ENCODE data around the gene EPHA2.

The EPHA2 gene

DNA sequence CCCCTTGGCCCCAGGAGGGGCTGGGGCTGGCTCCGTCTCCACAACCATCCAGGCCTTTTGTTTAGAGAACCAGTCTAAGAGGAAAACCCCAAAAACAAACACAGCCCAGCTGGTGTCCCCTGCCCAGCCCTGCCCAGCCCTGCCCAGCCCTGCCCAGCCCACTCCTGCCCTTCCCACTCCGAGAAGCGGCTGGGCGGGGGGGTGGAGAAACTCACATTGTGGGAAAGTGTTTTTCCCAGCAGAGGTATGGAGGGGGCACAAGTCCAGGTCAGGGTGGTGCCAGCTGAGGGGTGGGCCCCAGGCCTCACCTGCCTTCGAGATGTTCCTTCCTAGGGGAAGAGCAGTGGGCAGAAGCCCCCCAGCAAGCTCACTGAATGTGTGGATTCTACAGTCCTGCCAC, 72.4 kb downstream of the EPHA2 start:
- no peak overlapping the region for H3K27ac ChIP-seq (ENCODE audit: low read depth, low read length)
- no peaks in the 10 kb centered on the region for H3K9me3 ChIP-seq (ENCODE audit: control insufficient read depth, insufficient read depth, low read depth, low read length)
- no peak overlapping the region for H3K4me3 ChIP-seq (ENCODE audit: low read depth, low read length)
- no peak overlapping the region for H3K9ac ChIP-seq (ENCODE audit: low read length)
- H3K4me1 ChIP-seq (ENCODE audit: control insufficient read depth, insufficient read depth, low read length) = peaks cover 14% of the 10 kb centered on the region
- H3K27me3 ChIP-seq (ENCODE audit: control insufficient read depth, insufficient read depth, low read length) = no peaks in the 10 kb centered on the region
- H3K36me3 ChIP-seq (ENCODE audit: control insufficient read depth, insufficient read depth, low read length) = no peaks in the 10 kb centered on the region

DNA sequence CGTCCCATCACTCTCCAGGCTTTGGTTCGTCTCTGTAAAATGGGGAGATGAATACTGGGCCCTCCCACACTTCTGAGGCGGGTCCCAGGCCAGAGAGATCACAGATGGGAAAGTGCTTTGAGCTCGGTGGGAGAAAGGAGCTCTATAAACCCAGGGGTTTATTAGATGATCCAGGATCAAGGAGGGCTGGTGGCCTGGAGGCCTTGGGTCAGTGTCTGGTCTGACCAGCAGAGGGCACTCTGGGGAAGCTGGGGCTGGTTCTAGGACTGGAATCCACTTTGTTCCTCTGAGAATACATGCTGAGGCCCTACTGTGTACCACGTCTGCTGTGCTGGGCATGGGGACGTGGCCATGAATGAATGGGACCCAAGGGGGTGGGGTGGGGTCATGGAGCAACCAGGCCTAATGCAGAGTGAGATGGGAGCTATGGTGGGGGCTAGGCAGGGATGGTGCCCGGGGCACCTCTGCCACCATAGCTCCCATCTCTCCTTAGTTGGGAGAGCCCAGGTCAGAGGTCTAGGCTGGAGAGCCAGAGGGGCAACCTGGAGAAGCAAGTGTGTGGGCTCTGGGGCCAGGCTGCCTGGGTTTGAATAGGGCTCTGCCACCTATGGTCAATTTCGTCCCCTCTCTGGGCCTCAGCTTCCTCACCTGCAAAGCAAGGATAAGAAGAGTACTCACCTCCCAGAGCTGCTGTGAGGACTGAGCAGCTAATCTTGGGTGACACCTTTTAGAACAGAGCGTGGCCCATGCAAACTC, 73.4 kb downstream of the EPHA2 start:
- Histone ChIP-seq H3K27ac (ENCODE audit: low read depth, low read length) (no peak overlapping the region), H3K9ac (ENCODE audit: low read length) (no peak overlapping the region), H3K4me3 (ENCODE audit: low read depth, low read length) (no peak overlapping the region), H3K4me1 (ENCODE audit: control insufficient read depth, insufficient read depth, low read length) (peaks cover 7% of the 10 kb centered on the region), H3K9me3 (ENCODE audit: control insufficient read depth, insufficient read depth, low read depth, low read length) (no peaks in the 10 kb centered on the region), H3K36me3 (ENCODE audit: control insufficient read depth, insufficient read depth, low read length) (no peaks in the 10 kb centered on the region), H3K27me3 (ENCODE audit: control insufficient read depth, insufficient read depth, low read length) (0 out of 2 replicates have a peak, but pooled peaks cover under 1% of the 10 kb centered on the region)

DNA sequence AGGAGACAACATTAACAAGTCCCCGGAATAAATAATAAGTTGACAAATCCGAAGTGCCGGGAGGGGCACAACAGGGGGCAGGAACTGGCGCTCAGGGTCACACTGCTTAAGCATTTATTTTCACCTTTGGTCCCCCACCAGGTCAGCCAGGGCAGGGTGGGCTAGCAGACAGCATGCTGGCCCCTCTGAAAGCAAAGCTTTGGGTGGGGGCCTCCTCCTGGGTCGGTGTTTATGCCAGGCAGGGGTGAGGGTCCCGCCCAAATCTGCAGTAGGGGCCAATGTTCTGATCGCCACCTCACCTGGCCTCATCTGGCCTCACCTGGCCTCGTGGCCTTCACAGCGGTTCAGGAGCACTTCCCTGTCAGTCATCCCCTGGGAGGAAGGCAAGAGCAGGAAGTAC, 74.2 kb downstream of the EPHA2 start:
- Histone ChIP-seq H3K27ac (ENCODE audit: low read depth, low read length) (no peak overlapping the region), H3K9ac (ENCODE audit: low read length) (no peak overlapping the region), H3K27me3 (ENCODE audit: control insufficient read depth, insufficient read depth, low read length) (peaks cover 8% of the 10 kb centered on the region; the same call in 1 of the 2 replicates), H3K4me1 (ENCODE audit: control insufficient read depth, insufficient read depth, low read length) (peaks cover 7% of the 10 kb centered on the region), H3K9me3 (ENCODE audit: control insufficient read depth, insufficient read depth, low read depth, low read length) (no peaks in the 10 kb centered on the region), H3K4me3 (ENCODE audit: low read depth, low read length) (no peak overlapping the region), H3K36me3 (ENCODE audit: control insufficient read depth, insufficient read depth, low read length) (no peaks in the 10 kb centered on the region)

DNA sequence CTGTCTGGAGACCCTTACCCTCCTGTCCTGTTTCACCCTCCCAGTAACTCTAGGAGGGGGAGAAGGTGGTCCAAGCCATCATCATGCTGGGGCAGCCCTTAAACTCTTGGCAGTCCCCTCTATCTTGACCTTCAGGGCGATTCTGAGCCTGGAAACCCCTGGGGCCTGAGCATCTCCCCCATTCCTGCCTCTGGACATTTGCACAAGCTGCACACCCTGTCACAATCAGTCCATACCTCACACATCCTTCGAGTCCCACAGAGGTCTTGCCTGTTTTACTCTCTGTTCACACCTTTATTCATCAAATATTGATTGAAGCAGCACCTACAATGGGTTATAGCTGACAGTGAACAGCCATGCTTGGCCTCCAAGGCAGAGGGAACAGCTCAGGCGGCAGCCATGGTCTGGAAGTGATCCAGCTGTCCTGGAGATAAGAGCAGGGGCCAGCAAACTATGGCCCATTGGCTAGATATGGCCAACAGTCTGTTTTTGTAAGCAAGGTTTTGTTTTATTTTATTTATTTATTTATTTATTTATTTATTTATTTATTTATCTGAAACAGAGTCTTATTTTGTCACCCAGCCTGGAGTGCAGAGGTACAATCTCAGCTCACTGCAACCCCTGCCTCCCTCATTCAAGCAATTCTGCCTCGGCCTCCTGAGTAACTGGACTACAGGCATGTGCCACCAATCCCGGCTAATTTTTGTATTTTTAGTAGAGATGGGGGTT, 75.3 kb downstream of the EPHA2 start:
- no peak overlapping the region for H3K4me3 ChIP-seq (ENCODE audit: low read depth, low read length)
- H3K9ac ChIP-seq (ENCODE audit: low read length) = no peak overlapping the region
- no peak overlapping the region for H3K27ac ChIP-seq (ENCODE audit: low read depth, low read length)
- H3K9me3 ChIP-seq (ENCODE audit: control insufficient read depth, insufficient read depth, low read depth, low read length) = no peaks in the 10 kb centered on the region
- peaks cover 7% of the 10 kb centered on the region for H3K4me1 ChIP-seq (ENCODE audit: control insufficient read depth, insufficient read depth, low read length)
- H3K36me3 ChIP-seq (ENCODE audit: control insufficient read depth, insufficient read depth, low read length) = no peaks in the 10 kb centered on the region
- peaks cover 19% of the 10 kb centered on the region for H3K27me3 ChIP-seq (ENCODE audit: control insufficient read depth, insufficient read depth, low read length)

DNA sequence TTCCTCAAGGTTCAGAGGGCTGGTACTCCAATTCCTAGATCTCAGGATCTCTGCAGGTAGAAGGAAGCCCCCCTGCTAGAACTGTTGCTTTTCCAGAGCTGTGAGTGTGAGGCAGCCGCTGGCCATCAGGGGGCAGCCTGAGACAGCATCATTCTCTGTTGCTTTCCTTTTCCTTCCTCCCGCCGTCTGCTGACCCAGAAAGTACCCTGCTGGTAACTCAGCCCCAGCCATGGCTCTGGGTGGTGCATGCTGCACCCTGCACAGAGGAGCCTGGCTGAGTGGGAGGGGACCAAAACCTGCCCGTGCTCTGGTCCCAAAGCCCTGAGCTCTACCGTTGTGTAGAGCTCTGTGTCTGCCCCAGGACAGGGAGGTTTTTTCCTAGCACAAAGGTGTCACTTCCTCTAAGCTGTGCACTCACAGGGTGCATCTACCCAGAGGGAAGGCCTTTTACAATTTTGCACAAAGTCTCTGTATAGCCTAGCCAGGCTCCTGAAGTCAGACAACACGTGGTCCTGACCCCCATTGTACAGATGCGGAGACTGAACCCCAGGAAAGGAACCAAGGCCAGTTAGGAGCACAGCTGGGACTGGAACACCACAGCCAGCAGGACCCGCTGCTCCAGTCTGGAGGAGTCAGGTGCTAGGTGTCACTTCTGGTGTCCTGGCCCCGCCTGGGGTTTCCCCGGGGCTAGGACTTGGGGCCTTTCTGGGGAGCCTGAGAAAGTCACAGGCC, 76.8 kb downstream of the EPHA2 start:
- no peak overlapping the region for H3K27ac ChIP-seq (ENCODE audit: low read depth, low read length)
- H3K4me1 ChIP-seq (ENCODE audit: control insufficient read depth, insufficient read depth, low read length) = peaks cover 9% of the 10 kb centered on the region
- no peak overlapping the region for H3K9ac ChIP-seq (ENCODE audit: low read length)
- no peak overlapping the region for H3K4me3 ChIP-seq (ENCODE audit: low read depth, low read length)
- H3K36me3 ChIP-seq (ENCODE audit: control insufficient read depth, insufficient read depth, low read length) = no peaks in the 10 kb centered on the region
- no peaks in the 10 kb centered on the region for H3K9me3 ChIP-seq (ENCODE audit: control insufficient read depth, insufficient read depth, low read depth, low read length)
- peaks cover 32% of the 10 kb centered on the region for H3K27me3 ChIP-seq (ENCODE audit: control insufficient read depth, insufficient read depth, low read length)

DNA sequence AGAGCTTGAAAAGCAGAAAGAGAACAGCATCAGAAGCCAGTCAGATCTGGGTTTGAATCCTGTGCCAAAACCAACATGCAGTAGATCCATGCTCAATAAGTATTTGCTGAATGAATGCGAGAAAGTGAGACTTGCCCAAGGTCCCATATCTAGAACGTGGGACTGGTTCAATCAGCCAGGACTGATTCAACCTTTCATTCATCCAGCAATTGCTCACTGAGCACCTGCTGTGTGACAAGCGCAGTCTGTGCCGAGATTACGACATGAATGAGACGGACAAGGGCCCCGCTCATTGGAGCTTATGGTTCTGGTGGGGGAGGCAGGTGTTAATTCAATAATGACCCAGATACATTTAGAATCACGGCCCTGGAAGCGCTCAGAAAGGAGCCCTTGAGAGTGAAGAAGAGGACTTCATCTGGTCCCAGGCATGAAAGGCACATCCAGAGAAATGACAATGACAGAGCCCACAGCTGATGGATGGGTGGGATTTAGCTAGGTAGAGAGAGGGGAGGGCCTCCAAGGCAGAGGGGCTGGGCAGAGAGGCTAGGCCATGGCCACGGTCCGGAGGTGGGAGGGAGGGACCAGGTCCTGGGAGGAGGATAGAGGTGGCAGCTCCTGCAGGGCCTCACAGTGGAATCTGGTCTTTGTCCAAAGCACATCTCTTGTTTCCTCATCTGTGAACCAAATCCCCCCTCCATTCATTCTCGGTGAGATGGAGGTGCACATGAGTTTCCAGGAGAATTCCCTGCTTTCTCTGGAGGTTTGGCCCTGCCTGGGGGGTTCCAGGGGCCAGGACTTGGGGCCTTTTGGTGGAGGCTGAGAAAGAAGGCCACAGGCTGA, 78.2 kb downstream of the EPHA2 start:
- Histone ChIP-seq H3K4me1 (ENCODE audit: control insufficient read depth, insufficient read depth, low read length) (peaks cover 11% of the 10 kb centered on the region), H3K27me3 (ENCODE audit: control insufficient read depth, insufficient read depth, low read length) (peaks cover 43% of the 10 kb centered on the region), H3K36me3 (ENCODE audit: control insufficient read depth, insufficient read depth, low read length) (no peaks in the 10 kb centered on the region), H3K9ac (ENCODE audit: low read length) (no peak overlapping the region), H3K9me3 (ENCODE audit: control insufficient read depth, insufficient read depth, low read depth, low read length) (no peaks in the 10 kb centered on the region), H3K4me3 (ENCODE audit: low read depth, low read length) (no peak overlapping the region), H3K27ac (ENCODE audit: low read depth, low read length) (no peak overlapping the region)

DNA sequence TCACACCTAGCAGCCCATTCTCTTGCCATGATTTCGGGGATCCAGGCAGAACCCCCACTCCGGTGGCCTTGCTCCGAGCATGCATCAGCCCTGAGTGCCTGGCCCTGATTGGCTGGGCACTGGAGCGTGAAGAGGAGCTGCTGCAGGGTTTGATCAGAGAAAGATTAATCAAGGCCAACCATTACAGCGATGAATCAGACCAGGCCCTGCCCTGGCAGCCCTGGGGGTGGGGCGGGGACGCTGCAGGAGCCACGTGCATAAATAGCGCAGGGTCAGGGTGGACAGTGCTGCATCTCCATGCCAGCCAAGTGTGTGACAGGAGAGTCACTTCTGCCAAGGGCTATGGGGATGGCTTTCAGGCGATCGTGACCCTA, 79.0 kb downstream of the EPHA2 start:
- no peak overlapping the region for H3K9ac ChIP-seq (ENCODE audit: low read length)
- peaks cover 51% of the 10 kb centered on the region for H3K27me3 ChIP-seq (ENCODE audit: control insufficient read depth, insufficient read depth, low read length)
- no peaks in the 10 kb centered on the region for H3K36me3 ChIP-seq (ENCODE audit: control insufficient read depth, insufficient read depth, low read length)
- H3K4me1 ChIP-seq (ENCODE audit: control insufficient read depth, insufficient read depth, low read length) = peaks cover 11% of the 10 kb centered on the region
- H3K9me3 ChIP-seq (ENCODE audit: control insufficient read depth, insufficient read depth, low read depth, low read length) = no peaks in the 10 kb centered on the region
- H3K27ac ChIP-seq (ENCODE audit: low read depth, low read length) = no peak overlapping the region
- H3K4me3 ChIP-seq (ENCODE audit: low read depth, low read length) = no peak overlapping the region

DNA sequence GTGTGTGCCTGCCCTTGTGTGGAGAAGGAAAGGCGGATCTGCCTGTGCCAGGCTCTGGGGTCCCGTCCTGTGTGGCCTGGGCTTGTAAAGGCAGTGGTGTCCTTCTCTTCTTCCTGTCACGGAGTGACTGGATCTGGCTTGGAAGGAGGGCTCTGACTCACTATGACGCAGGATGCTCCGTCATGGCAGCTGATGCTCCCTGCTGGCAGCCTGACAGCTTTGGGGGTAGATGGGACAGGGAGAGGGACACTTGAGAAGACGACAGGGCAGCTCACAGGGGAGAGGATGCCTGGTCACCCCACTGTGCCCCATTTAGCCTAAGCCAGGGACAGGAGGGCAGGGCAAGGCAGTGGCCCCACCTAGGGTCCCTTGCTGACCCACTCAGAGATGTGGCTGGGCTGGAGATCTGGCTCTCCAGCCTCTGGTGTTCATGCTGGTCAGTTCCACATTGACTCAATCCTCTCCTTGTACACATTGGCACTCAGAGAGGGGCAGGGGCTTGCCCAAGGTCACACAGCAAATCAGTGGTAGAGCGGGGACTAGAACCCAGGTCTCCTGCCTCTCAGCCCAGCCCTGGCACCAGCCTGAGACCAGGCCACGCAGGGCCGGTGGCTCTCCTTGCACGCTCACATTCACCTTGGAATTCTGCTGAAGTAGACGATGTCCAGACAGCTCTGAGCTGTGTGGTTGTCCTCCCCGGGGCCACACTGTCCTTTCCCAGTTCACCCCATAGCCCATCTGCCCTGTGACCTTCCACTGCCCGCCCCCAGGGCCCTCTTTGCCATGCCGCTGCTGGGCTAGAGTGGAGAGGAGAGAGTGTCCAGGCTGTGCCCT, 79.6 kb downstream of the EPHA2 start:
- Histone ChIP-seq H3K4me1 (ENCODE audit: control insufficient read depth, insufficient read depth, low read length) (peaks cover 11% of the 10 kb centered on the region), H3K36me3 (ENCODE audit: control insufficient read depth, insufficient read depth, low read length) (no peaks in the 10 kb centered on the region), H3K9me3 (ENCODE audit: control insufficient read depth, insufficient read depth, low read depth, low read length) (no peaks in the 10 kb centered on the region), H3K9ac (ENCODE audit: low read length) (no peak overlapping the region), H3K27me3 (ENCODE audit: control insufficient read depth, insufficient read depth, low read length) (peaks cover 57% of the 10 kb centered on the region), H3K27ac (ENCODE audit: low read depth, low read length) (no peak overlapping the region), H3K4me3 (ENCODE audit: low read depth, low read length) (no peak overlapping the region)

DNA sequence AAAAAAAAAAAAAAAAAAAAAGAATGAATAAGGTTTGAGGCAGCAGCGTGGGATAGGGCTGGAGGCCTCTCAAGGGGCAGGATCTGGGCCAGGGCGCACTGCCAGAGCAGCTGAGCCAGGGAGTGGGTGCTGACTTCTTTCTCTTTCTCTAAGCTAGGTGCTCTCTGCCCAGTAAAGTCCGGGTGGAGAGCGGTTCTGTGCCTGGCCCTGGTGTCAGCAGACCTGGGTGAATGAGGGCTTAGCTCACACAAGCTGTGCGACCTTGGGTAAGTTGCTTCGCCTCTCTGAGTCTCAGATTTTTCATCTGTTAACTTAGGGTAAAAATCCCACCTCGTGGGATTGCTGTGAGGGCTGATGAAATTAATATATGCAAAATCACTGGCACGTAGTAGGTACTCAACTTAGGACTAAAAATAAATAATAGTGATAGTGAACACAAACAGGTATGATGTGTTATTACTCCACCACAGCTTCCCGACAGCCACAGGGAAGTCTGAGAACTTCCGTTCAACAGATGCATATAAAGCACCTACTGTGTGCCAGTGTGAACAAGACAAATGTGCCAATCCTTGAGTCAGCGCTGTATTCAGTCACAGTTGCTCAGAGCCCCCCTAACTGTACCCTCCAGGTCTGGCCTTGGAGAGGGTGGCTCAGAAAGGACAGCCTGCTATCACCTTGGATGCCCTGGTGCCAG, 80.4 kb downstream of the EPHA2 start:
- Histone ChIP-seq H3K27me3 (ENCODE audit: control insufficient read depth, insufficient read depth, low read length) (peaks cover 61% of the 10 kb centered on the region), H3K27ac (ENCODE audit: low read depth, low read length) (no peak overlapping the region), H3K9me3 (ENCODE audit: control insufficient read depth, insufficient read depth, low read depth, low read length) (no peaks in the 10 kb centered on the region), H3K4me1 (ENCODE audit: control insufficient read depth, insufficient read depth, low read length) (peaks cover 11% of the 10 kb centered on the region), H3K36me3 (ENCODE audit: control insufficient read depth, insufficient read depth, low read length) (no peaks in the 10 kb centered on the region), H3K4me3 (ENCODE audit: low read depth, low read length) (no peak overlapping the region), H3K9ac (ENCODE audit: low read length) (no peak overlapping the region)

Data from HUES6 (cell line).